Choroid plexus epithelial cell (primary cell): ENCODE data around the gene BMP10.

ENCODE experiments used
- DNase-seq: peaks from one replicate; pipeline ENCODE4 v3.0.0-alpha.2; 2010; ENCODE audit warnings: low read depth
- H3K4me3 ChIP-seq: 2 replicates; pipeline ENCODE4 v1.5.1; 2011; ENCODE audit warnings: low read depth, mild to moderate bottlenecking, control low read depth, low read length, moderate library complexity
- TF ChIP-seq, protein P1 (sequence below): conservative IDR thresholded peaks from 2 replicates; pipeline ENCODE4 v1.5.1; 2011; ENCODE audit warnings: low read depth, mild to moderate bottlenecking, control low read depth, inconsistent platforms, low read length, moderate library complexity

BMP10 gene

DNA sequence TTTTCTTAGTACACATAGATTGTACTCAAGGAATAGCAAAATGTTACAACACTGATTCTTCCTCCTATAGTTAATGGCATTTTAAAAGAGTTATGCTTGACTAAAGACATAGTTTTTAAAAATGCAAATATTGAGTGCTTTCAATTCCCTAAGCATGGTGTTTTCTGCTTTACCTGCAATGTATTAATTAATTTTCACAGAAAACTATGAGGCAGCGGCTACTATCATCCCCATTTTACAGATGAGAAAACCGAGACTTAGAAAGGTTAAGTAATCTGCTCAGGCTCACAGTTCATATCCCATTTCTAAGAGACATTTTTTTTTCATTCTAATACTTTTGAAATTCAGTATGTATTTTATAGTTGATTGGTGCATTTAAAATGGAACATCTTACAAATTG is 38.0 kb downstream of the BMP10 start:
- TF ChIP-seq, protein P1, sequence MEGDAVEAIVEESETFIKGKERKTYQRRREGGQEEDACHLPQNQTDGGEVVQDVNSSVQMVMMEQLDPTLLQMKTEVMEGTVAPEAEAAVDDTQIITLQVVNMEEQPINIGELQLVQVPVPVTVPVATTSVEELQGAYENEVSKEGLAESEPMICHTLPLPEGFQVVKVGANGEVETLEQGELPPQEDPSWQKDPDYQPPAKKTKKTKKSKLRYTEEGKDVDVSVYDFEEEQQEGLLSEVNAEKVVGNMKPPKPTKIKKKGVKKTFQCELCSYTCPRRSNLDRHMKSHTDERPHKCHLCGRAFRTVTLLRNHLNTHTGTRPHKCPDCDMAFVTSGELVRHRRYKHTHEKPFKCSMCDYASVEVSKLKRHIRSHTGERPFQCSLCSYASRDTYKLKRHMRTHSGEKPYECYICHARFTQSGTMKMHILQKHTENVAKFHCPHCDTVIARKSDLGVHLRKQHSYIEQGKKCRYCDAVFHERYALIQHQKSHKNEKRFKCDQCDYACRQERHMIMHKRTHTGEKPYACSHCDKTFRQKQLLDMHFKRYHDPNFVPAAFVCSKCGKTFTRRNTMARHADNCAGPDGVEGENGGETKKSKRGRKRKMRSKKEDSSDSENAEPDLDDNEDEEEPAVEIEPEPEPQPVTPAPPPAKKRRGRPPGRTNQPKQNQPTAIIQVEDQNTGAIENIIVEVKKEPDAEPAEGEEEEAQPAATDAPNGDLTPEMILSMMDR, result no peak
- H3K4me3 ChIP-seq, result no peak overlapping the region
- no peak for DNase-seq

DNA sequence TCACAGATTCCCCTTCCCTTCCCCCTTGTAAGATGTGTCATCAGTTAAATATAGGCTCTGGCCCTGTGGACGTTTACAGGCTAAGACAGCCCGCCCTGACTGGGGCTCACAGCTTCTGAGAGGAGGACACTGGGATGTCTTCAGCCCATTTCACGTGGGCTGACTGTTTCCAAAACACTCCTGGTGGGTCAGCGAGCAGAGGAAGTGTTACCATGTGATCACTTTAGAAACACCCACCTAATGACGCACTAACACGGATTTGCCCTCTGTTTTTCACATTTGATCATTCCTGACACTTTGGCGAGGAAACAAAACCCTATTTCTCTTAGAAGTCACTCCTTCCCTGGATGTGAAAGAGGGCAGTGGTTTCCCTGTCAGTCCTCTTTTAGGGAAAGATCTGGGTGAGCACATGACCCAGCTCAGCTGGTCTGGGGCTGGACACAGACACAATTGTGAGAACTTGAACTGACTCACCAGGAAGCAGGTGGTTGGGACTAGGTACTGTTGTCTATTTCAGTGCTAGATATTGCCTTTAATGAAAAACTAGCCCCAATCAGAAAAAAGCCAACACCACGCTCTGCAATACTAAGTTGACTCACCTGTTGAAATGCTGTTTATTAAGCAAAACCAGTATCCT is 38.8 kb downstream of the BMP10 start:
- DNase-seq, result peak; percentile 69
- TF ChIP-seq, protein P1, result no peak
- no peak overlapping the region for H3K4me3 ChIP-seq

DNA sequence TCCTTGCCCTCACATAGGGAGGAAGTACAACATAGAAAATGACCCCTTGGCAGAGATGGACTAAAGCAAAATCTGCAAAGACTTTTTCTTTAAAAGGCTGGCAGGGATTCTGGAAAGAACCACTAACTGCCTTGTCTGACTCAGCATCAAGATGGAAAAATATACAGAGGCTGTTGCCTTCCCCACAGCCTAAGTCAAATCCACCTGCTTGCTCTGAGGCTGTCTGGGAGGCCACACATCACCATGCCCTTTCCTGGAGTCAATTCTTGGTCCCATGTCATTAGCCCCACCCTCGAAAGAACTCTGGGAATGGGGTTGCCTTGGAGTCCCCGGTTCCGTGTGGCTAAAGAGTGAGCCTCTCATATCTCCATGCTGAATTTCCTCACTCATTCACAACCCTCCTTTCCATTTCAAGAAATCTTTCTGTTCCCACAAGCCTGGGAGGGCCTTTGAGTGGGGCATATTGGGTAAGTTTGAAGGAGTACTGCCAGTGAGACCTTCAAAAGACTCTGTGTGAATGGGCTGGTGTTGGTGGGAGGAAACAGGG is 39.4 kb downstream of the BMP10 start:
- peak; percentile 47 for DNase-seq
- TF ChIP-seq, protein P1, result no peak
- H3K4me3 ChIP-seq, result no peak overlapping the region

DNA sequence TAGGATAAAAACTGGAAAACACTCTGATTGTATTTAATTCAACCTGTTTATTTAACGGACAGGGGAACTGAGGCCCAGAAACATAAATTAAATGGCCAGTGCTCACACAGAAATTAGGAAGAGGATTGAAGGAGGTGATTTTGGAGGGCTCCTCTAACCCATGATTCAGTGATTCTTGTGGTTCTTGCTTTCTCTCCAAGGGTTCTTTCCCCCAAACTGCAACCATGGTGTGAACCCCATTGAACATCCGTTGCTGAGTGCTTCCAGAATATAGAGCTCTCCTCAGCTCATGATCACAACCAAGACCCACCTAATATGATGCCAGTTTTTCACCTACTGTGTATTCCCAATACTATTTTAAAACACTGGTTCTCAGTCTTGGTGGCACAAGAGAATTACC is 41.4 kb downstream of the BMP10 start:
- TF ChIP-seq, protein P1, result no peak
- no peak for DNase-seq
- H3K4me3 ChIP-seq, result no peak overlapping the region

DNA sequence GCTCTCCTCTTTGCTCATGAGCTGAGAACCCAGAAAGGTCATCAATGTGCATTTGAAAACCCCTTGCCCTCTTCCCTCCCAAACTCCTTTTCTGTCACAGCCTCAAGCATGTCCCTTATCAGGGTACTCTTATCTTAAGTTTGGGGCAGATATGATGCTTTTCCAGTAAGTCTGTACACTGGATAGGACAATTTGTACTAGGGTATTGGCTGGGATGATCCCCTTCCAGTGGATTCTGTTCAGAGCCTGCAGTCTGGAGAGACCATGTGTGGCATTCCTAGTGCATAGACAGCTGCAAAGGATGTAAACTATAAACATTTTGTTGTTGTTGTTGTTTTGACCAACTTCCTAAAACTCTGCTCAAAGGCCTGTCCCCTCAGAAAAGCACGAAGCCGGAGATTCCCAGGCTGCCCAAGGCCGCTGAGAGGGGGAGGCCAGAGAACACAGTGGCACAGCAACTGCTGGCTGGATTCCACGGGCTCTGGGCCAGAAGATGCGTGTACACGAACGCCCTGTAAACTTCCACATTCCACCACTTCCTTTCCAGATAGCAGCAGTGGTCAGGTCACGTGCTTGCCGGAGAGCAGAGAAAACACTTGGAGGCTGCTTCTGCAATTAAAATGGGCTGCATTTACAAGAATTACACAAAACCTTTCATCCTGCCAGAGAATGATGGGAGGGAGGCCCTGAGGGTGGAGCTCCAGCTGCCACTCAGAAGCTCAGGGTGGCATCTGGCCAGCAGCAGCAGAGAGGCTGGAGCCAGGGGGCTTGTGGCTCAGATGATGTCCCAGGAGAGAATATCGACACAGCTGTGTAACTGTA is 42.1 kb downstream of the BMP10 start:
- TF ChIP-seq, protein P1, result no peak
- DNase-seq, result peak; percentile 98
- no peak overlapping the region for H3K4me3 ChIP-seq

DNA sequence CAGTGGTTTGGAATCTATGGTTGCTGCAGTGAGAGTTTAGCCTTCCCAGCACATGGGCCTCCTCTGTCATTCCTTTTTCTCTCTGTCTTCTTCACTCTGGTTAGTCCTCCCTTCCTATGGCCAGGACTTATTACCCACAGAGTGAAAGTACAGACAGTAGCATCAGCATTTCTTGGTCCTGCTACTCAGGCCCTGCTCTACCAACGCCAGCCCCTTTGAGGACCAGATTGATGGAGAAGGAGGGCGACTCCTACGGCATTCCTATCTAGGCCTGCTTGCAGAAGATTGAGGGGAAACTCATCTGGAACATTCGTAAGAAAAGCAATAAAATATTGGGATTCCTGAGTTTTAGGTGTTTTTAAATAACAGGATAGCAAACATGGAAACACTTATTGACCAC is 43.5 kb downstream of the BMP10 start:
- no peak overlapping the region for H3K4me3 ChIP-seq
- no peak for DNase-seq
- TF ChIP-seq, protein P1, result no peak
